SK-N-SH (cell line): Measurements from ENCODE around the gene MIPEP. TPM values are rescaled to one million over a fixed set of nuclear protein-coding genes. Genes with fewer than 3 reads are reported as not detected.

ENCODE experiments used
- CTCF ChIA-PET: fragments of 300-600, 350-600 bp; formaldehyde crosslinking; extraction: SDS; loops from one replicate; lab custom pipeline; 2021; lab: Yijun Ruan, JAX
- POLR2A ChIA-PET: fragments of 350-600 bp; sonication (Branson Sonifier 250); formaldehyde crosslinking; extraction: SDS; loops from one replicate; lab custom pipeline; 2020; ENCODE audit warnings: antibody characterized with exemption, inconsistent platforms; lab: Yijun Ruan, JAX
- DNase-seq: peaks from one replicate; pipeline ENCODE4 v3.0.0; 2012
- H2AFZ ChIP-seq: fragments of 200-600 bp; sonication (generic); 2 replicates; pipeline ENCODE4 v1.8.1; 2016; ENCODE audit warnings: antibody characterized with exemption, mild to moderate bottlenecking, low read depth
- H3F3A ChIP-seq: fragments of 200-600 bp; sonication (generic); replicated peaks from 2 replicates; pipeline ENCODE3; 2016; ENCODE audit warnings: antibody characterized with exemption, mild to moderate bottlenecking; ENCODE audit not compliant: insufficient read depth
- H3K27ac ChIP-seq, 2 experiments: fragments of 200-500 bp in 1 of 2; fragments of 200-600 bp in 1 of 2; sonication (Bioruptor generic) in 1 of 2; sonication (generic), shearing (Covaris generic) in 1 of 2; 2 replicates each; pipeline versions ENCODE4 v1.5.1 to v1.6.1; 2014 to 2016; ENCODE audit warnings: low read depth in 2 of 2, inconsistent platforms in 1 of 2, low read length in 1 of 2, mild to moderate bottlenecking in 1 of 2, mixed read lengths in 1 of 2
- H3K27me3 ChIP-seq: fragments of 200-600 bp; sonication (generic), shearing (Covaris generic); 2 replicates; pipeline ENCODE4 v1.6.1; 2016; ENCODE audit warnings: mixed run types; ENCODE audit not compliant: insufficient read depth
- H3K36me3 ChIP-seq, 2 experiments: fragments of 200-500 bp in 1 of 2; fragments of 200-600 bp in 1 of 2; sonication (Bioruptor generic) in 1 of 2; sonication (generic) in 1 of 2; replicated peaks in 1 of 2; 2 replicates each; pipeline versions ENCODE3 to v1.5.1; 2014 to 2016; ENCODE audit warnings: low read length in 1 of 2, mild to moderate bottlenecking in 1 of 2; ENCODE audit not compliant: insufficient read depth in 2 of 2, control insufficient read depth in 1 of 2
- H3K4me1 ChIP-seq, 2 experiments: fragments of 200-500 bp in 1 of 2; fragments of 200-600 bp in 1 of 2; sonication (Bioruptor generic) in 1 of 2; sonication (generic), shearing (Covaris generic) in 1 of 2; 2 replicates each; pipeline versions ENCODE4 v1.5.1 to v1.6.1; 2014 to 2016; ENCODE audit warnings: low read depth in 1 of 2, low read length in 1 of 2, mixed run types in 1 of 2; ENCODE audit not compliant: insufficient read depth in 2 of 2, control insufficient read depth in 1 of 2
- H3K4me2 ChIP-seq: fragments of 200-600 bp; sonication (generic), shearing (Covaris generic); 2 replicates; pipeline ENCODE4 v1.6.1; 2017; ENCODE audit warnings: mixed run types
- H3K4me3 ChIP-seq, 2 experiments: fragments of 200-500 bp in 1 of 2; fragments of 200-600 bp in 1 of 2; sonication (Bioruptor generic) in 1 of 2; sonication (generic), shearing (Covaris generic) in 1 of 2; 2 replicates each; pipeline versions ENCODE4 v1.5.1 to v1.8.1; 2014 to 2016; ENCODE audit warnings: low read depth in 2 of 2, inconsistent platforms in 1 of 2, low read length in 1 of 2, mild to moderate bottlenecking in 1 of 2, mixed read lengths in 1 of 2, moderate library complexity in 1 of 2
- H3K79me2 ChIP-seq: fragments of 200-600 bp; sonication (generic); 2 replicates; pipeline ENCODE4 v1.8.1; 2017; ENCODE audit warnings: mild to moderate bottlenecking; ENCODE audit not compliant: insufficient read depth
- H3K9ac ChIP-seq: fragments of 200-600 bp; sonication (generic); 2 replicates; pipeline ENCODE4 v1.6.1; 2017; ENCODE audit warnings: mixed run types
- H3K9me2 ChIP-seq: fragments of 200-600 bp; sonication (generic); 2 replicates; pipeline ENCODE4 v1.6.1; 2017; ENCODE audit warnings: mixed run types
- H3K9me3 ChIP-seq: fragments of 200-600 bp; sonication (generic); 2 replicates; pipeline ENCODE4 v1.6.1; 2017; ENCODE audit warnings: mixed run types, mild to moderate bottlenecking, moderate library complexity
- H4K20me1 ChIP-seq: fragments of 200-600 bp; sonication (generic); 2 replicates; pipeline ENCODE4 v1.6.1; 2017; ENCODE audit warnings: mild to moderate bottlenecking, mixed run types; ENCODE audit not compliant: insufficient read depth
- CHD2 ChIP-seq: fragments of 150-350 bp; IDR thresholded peaks from 2 replicates; pipeline ENCODE4 v1.6.1; 2018; ENCODE audit warnings: low read length; ENCODE audit not compliant: partially characterized antibody
- EP300 ChIP-seq, 2 experiments: IDR thresholded peaks; 2 replicates each; pipeline versions ENCODE4 v1.4.0 to v1.6.1; 2012; ENCODE audit warnings: borderline replicate concordance in 1 of 2, low read depth in 1 of 2, low read length in 1 of 2
- FOSL2 ChIP-seq: IDR thresholded peaks from 2 replicates; pipeline ENCODE4 v1.4.0; 2012; ENCODE audit warnings: low read depth, mild to moderate bottlenecking, moderate library complexity, borderline replicate concordance
- FOXJ3 ChIP-seq: sonication (generic); formaldehyde crosslinking; IDR thresholded peaks from 2 replicates; pipeline ENCODE4 v1.5.1; 2020; ENCODE audit warnings: mild to moderate bottlenecking, missing genetic modification reagents
- GABPA ChIP-seq: IDR thresholded peaks from 2 replicates; pipeline ENCODE4 v1.4.0; 2012; ENCODE audit warnings: low read depth, mild to moderate bottlenecking
- GATA2 ChIP-seq: sonication (generic); formaldehyde crosslinking; IDR thresholded peaks from 2 replicates; pipeline ENCODE4 v1.5.0; 2020; ENCODE audit warnings: mild to moderate bottlenecking, missing genetic modification reagents
- NFIC ChIP-seq: IDR thresholded peaks from 2 replicates; pipeline ENCODE4 v1.4.0; 2012; ENCODE audit warnings: borderline replicate concordance
- NRF1 ChIP-seq: IDR thresholded peaks from 2 replicates; pipeline ENCODE4 v1.6.1; 2012; ENCODE audit warnings: low read depth, mild to moderate bottlenecking, low read length
- PBX3 ChIP-seq: IDR thresholded peaks from 2 replicates; pipeline ENCODE4; 2012
- POLR2AphosphoS5 ChIP-seq: IDR thresholded peaks from 2 replicates; pipeline ENCODE4 v1.6.1; 2012; ENCODE audit warnings: low read depth, low read length
- RAD21 ChIP-seq: IDR thresholded peaks from 2 replicates; pipeline ENCODE4 v1.6.1; 2012; ENCODE audit warnings: mild to moderate bottlenecking, low read length
- RCOR1 ChIP-seq: fragments of 150-350 bp; IDR thresholded peaks from 2 replicates; pipeline ENCODE4 v1.6.1; 2017; ENCODE audit warnings: antibody characterized with exemption, low read length
- RFX5 ChIP-seq: IDR thresholded peaks from 2 replicates; pipeline ENCODE4 v1.6.1; 2012; ENCODE audit warnings: mild to moderate bottlenecking, improper control_type of control experiment, low read length
- RXRA ChIP-seq: IDR thresholded peaks from 2 replicates; pipeline ENCODE4 v1.4.0; 2012; ENCODE audit warnings: low read depth, mild to moderate bottlenecking, borderline replicate concordance
- TCF12 ChIP-seq: IDR thresholded peaks from 2 replicates; pipeline ENCODE4 v1.4.0; 2012
- USF1 ChIP-seq: IDR thresholded peaks from 2 replicates; pipeline ENCODE4 v1.4.0; 2012; ENCODE audit warnings: low read depth, borderline replicate concordance
- YY1 ChIP-seq: IDR thresholded peaks from 2 replicates; pipeline ENCODE4 v1.4.0; 2012; ENCODE audit warnings: low read depth, mild to moderate bottlenecking
- WGBS: methylation state at CpG from one replicate; pipeline ENCODE4 v1.1.6; 2017; ENCODE audit warnings: low lambda C conversion rate; 5-methylcytosine and 5-hydroxymethylcytosine counted together
- polyA plus RNA-seq, 3 experiments: library from polyadenylated mRNA; depleted of rRNA; stranded (reverse); fragments of >200 nt; gene quantifications; 2 replicates each; pipeline ENCODE4 v1.2.3, GENCODE V29; 2012
- TF ChIP-seq, protein P1 (sequence below): IDR thresholded peaks from 2 replicates; pipeline ENCODE4 v1.4.0; 2012; ENCODE audit warnings: low read depth, borderline replicate concordance
- TF ChIP-seq, protein P2 (sequence below): fragments of 200-600 bp; sonication (generic); IDR thresholded peaks from 2 replicates; pipeline ENCODE4 v1.6.1; 2017; ENCODE audit warnings: antibody characterized with exemption, mild to moderate bottlenecking, moderate library complexity
- TF ChIP-seq, protein P3 (sequence below): fragments of 150-350 bp; IDR thresholded peaks from 2 replicates; pipeline ENCODE4 v1.6.1; 2017; ENCODE audit warnings: antibody characterized with exemption, low read length, low read depth, borderline replicate concordance
- TF ChIP-seq, protein P4 (sequence below): fragments of 150-350 bp; IDR thresholded peaks from 2 replicates; pipeline ENCODE4 v1.6.1; 2016; ENCODE audit warnings: mild to moderate bottlenecking, low read depth, low read length

Gene MIPEP
- polyA plus RNA-seq, 1 of the 3 experiments (the other 2 are of a cell fraction): 12.7 TPM

GRCh38 chr13:23865906-23866305 lies 23.3 kb downstream of the MIPEP start:
- H2AFZ ChIP-seq: no peak overlapping the region
- no peak overlapping the region for H3K4me3 ChIP-seq
- H3K27me3 ChIP-seq: no peaks in the 10 kb centered on the region
- peaks cover 9% of the 10 kb centered on the region for H3F3A ChIP-seq
- no peak overlapping the region for H3K27ac ChIP-seq
- 96% methylated on average over 7 of the region's 7 CpGs for WGBS
- no peak for DNase-seq
- POLR2A ChIA-PET: no interaction called here
- no peaks in the 10 kb centered on the region for H4K20me1 ChIP-seq
- H3K36me3 ChIP-seq: peaks cover 2% of the 10 kb centered on the region in 2 experiments
- H3K9me2 ChIP-seq: no peaks in the 10 kb centered on the region
- H3K79me2 ChIP-seq: no peaks in the 10 kb centered on the region
- peaks cover under 1 to 6% of the 10 kb centered on the region in 2 experiments; a peak in 1 of 4 replicates for H3K4me1 ChIP-seq
- H3K4me2 ChIP-seq: no peak overlapping the region
- H3K9ac ChIP-seq: no peak overlapping the region
- CTCF ChIA-PET: interaction anchor here (1.6 kb wide), 1 partner anchor 23 kb away, joined by 4 read pairs; the partner anchor contains the start of gene MIPEP
- TF ChIP-seq, protein P1, sequence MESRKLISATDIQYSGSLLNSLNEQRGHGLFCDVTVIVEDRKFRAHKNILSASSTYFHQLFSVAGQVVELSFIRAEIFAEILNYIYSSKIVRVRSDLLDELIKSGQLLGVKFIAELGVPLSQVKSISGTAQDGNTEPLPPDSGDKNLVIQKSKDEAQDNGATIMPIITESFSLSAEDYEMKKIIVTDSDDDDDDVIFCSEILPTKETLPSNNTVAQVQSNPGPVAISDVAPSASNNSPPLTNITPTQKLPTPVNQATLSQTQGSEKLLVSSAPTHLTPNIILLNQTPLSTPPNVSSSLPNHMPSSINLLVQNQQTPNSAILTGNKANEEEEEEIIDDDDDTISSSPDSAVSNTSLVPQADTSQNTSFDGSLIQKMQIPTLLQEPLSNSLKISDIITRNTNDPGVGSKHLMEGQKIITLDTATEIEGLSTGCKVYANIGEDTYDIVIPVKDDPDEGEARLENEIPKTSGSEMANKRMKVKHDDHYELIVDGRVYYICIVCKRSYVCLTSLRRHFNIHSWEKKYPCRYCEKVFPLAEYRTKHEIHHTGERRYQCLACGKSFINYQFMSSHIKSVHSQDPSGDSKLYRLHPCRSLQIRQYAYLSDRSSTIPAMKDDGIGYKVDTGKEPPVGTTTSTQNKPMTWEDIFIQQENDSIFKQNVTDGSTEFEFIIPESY: no peak
- TF ChIP-seq GATA2 (CRISPR knock-in tag) (no peak), NFIC (no peak), EP300 (IDR thresholded peaks at IDR 0.05; ENCODE audit: borderline replicate concordance in 1 of 2, low read depth in 1 of 2, low read length in 1 of 2) (no peak), POLR2AphosphoS5 (no peak), NRF1 (no peak), PBX3 (no peak), FOSL2 (no peak), FOXJ3 (no peak), RAD21 (no peak), TCF12 (no peak)
- H3K9me3 ChIP-seq: no peaks in the 10 kb centered on the region

DNA sequence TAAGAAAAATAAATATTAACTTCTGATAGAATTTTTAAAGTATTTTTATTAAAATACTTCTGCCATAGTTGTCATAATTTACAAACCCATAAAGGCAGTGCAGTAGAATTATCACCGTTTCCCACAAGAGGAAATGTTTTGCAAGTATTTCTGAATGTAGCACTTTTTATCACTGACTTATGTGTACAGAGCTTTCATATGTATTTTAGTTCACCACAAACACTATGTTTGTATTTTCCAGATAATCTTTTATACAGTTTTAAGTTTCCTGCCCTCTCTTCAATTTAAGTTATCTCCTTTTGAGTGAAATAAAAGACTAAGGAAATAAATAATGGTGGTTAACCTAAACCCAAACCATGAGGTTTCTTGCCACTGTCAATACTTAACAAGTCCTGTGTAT lies 24.2 kb downstream of the MIPEP start:
- Histone ChIP-seq H3K36me3 (peaks cover 2% of the 10 kb centered on the region in 2 experiments), H3K27ac (no peak overlapping the region), H4K20me1 (no peaks in the 10 kb centered on the region), H3K9me2 (no peaks in the 10 kb centered on the region), H3K27me3 (no peaks in the 10 kb centered on the region), H3K9me3 (no peaks in the 10 kb centered on the region), H2AFZ (no peak overlapping the region), H3K4me2 (no peak overlapping the region), H3F3A (peaks cover 8% of the 10 kb centered on the region), H3K9ac (no peak overlapping the region), H3K79me2 (no peaks in the 10 kb centered on the region), H3K4me1 (peaks cover 0 to 6% of the 10 kb centered on the region in 2 experiments; a peak in 1 of 4 replicates), H3K4me3 (no peak overlapping the region)
- WGBS: 96% methylated on average over 1 of the region's 1 CpG
- no peak for DNase-seq
- ChIA-PET POLR2A (no interaction called here), CTCF (no interaction called here)
- TF ChIP-seq GATA2 (CRISPR knock-in tag) (no peak), EP300 (IDR thresholded peaks at IDR 0.05; ENCODE audit: borderline replicate concordance in 1 of 2, low read depth in 1 of 2, low read length in 1 of 2) (no peak), RFX5 (no peak), USF1 (no peak), CHD2 (no peak), GABPA (no peak), YY1 (no peak), NFIC (no peak), RCOR1 (no peak), FOSL2 (no peak), RXRA (no peak)
- TF ChIP-seq, protein P2, sequence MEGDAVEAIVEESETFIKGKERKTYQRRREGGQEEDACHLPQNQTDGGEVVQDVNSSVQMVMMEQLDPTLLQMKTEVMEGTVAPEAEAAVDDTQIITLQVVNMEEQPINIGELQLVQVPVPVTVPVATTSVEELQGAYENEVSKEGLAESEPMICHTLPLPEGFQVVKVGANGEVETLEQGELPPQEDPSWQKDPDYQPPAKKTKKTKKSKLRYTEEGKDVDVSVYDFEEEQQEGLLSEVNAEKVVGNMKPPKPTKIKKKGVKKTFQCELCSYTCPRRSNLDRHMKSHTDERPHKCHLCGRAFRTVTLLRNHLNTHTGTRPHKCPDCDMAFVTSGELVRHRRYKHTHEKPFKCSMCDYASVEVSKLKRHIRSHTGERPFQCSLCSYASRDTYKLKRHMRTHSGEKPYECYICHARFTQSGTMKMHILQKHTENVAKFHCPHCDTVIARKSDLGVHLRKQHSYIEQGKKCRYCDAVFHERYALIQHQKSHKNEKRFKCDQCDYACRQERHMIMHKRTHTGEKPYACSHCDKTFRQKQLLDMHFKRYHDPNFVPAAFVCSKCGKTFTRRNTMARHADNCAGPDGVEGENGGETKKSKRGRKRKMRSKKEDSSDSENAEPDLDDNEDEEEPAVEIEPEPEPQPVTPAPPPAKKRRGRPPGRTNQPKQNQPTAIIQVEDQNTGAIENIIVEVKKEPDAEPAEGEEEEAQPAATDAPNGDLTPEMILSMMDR: no peak
- TF ChIP-seq, protein P3, sequence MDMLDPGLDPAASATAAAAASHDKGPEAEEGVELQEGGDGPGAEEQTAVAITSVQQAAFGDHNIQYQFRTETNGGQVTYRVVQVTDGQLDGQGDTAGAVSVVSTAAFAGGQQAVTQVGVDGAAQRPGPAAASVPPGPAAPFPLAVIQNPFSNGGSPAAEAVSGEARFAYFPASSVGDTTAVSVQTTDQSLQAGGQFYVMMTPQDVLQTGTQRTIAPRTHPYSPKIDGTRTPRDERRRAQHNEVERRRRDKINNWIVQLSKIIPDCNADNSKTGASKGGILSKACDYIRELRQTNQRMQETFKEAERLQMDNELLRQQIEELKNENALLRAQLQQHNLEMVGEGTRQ: no peak
- TF ChIP-seq, protein P4, sequence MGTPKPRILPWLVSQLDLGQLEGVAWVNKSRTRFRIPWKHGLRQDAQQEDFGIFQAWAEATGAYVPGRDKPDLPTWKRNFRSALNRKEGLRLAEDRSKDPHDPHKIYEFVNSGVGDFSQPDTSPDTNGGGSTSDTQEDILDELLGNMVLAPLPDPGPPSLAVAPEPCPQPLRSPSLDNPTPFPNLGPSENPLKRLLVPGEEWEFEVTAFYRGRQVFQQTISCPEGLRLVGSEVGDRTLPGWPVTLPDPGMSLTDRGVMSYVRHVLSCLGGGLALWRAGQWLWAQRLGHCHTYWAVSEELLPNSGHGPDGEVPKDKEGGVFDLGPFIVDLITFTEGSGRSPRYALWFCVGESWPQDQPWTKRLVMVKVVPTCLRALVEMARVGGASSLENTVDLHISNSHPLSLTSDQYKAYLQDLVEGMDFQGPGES: no peak
